ENCODE results near the gene SYT1. TPM values are rescaled to one million over a fixed set of nuclear protein-coding genes. Genes with fewer than 3 reads are reported as not detected.
A peak's percentile ranks its signal among the peaks of the same experiment; 100 is the strongest.

The SYT1 gene
- total and polyA plus RNA-seq, 12 donors: 0.03 to 0.36 (median 0.15) TPM; not detected in 5

DNA sequence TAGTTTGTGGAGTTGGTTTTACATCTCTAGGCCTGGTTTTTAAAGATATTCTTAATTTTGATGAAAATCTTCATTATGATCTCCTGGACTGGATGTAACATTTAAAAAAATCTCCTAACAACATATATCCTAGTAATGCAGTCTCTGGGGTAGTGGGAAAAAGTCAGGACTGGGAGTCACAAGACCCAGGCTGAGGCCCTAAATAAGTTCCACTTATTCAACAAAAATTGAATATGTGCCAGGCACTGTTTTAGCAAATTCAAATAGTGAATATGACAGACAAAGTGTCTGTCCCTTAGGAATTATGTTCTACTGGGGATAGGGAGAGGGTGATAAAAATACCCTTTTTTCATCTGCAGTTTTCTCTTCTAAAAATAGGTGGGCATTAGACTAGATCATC lies 577.8 kb downstream of the SYT1 start:
- Histone ChIP-seq H3K4me3 (no peak overlapping the region), H3K9me3 (no peaks in the 10 kb centered on the region), H3K27ac (no peak overlapping the region), H3K4me1 (peaks cover 0 to 13% (median 0%) of the 10 kb centered on the region in 9 donors), H3K36me3 (no peaks in the 10 kb centered on the region), H3K27me3 (no peaks in the 10 kb centered on the region)
- no peak for TF ChIP-seq CTCF (IDR thresholded peaks at IDR 0.05)
- intact Hi-C loops (cut with DNase I): no loop called here
- DNase-seq (no peak), ATAC-seq (peak in 7 of 8 donors; percentile 25 to 69 (median 46))

GRCh38 chr12:79444089-79444488 lies 579.5 kb downstream of the SYT1 start:
- no peaks in the 10 kb centered on the region for H3K9me3 ChIP-seq
- H3K27me3 ChIP-seq: no peaks in the 10 kb centered on the region
- no peak for TF ChIP-seq CTCF (IDR thresholded peaks at IDR 0.05)
- DNase-seq (no peak), ATAC-seq (no peak)
- H3K4me3 ChIP-seq: no peak overlapping the region
- no peaks in the 10 kb centered on the region for H3K36me3 ChIP-seq
- H3K27ac ChIP-seq: no peak overlapping the region
- H3K4me1 ChIP-seq: peaks cover 0 to 13% (median 0%) of the 10 kb centered on the region in 9 donors
- intact Hi-C loops (cut with DNase I): no loop called here

DNA sequence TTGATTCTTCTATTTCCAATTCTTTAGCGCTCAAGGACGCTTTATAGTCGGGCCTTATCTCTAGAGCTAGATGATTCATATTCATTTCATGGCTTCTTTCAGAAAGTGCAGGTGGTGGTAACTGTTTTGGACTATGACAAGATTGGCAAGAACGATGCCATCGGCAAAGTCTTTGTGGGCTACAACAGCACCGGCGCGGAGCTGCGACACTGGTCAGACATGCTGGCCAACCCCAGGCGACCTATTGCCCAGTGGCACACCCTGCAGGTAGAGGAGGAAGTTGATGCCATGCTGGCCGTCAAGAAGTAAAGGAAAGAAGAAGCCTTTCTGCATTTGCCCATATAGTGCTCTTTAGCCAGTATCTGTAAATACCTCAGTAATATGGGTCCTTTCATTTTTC lies 584.2 kb downstream of the SYT1 start:
- H3K27me3 ChIP-seq: no peaks in the 10 kb centered on the region
- no peak for TF ChIP-seq CTCF (IDR thresholded peaks at IDR 0.05)
- DNase-seq: no peak
- H3K4me1 ChIP-seq: peaks cover 0 to 15% (median 0%) of the 10 kb centered on the region in 9 donors
- H3K4me3 ChIP-seq: no peak overlapping the region
- intact Hi-C loops (cut with DNase I): no loop called here
- 93 to 97% methylated on average over 11 of the region's 11 CpGs for WGBS, 2 donors
- H3K36me3 ChIP-seq: no peaks in the 10 kb centered on the region
- no peak for ATAC-seq
- no peaks in the 10 kb centered on the region for H3K9me3 ChIP-seq
- H3K27ac ChIP-seq: no peak overlapping the region

DNA sequence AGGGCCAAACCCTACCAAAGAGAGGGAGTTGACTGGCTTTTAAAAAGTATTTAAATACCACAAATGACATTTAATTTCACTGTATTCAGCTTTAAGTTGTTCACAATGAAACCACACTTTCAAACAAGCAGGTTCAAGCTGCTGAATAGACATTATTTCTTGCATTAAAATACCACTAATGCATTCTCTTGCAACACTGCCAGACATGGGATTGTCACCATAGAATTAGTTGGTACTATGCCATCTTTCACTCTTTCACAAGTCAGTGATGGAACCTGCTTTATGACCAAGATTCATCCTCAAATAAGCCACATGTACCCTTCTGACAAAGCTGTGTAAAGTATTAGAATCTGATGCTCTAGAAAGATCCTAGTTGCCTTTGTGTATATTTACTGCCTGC lies 586.8 kb downstream of the SYT1 start:
- no peak for TF ChIP-seq CTCF (IDR thresholded peaks at IDR 0.05)

More for the DNA sequence above, 586.8 kb downstream of the SYT1 start:
- Histone ChIP-seq H3K4me3 (no peak overlapping the region), H3K9me3 (no peaks in the 10 kb centered on the region), H3K27me3 (no peaks in the 10 kb centered on the region), H3K36me3 (no peaks in the 10 kb centered on the region), H3K4me1 (peaks cover 0 to 11% (median 0%) of the 10 kb centered on the region in 9 donors), H3K27ac (no peak overlapping the region)
- intact Hi-C loops (cut with DNase I): no loop called here
- DNase-seq (no peak), ATAC-seq (no peak)

Measured in heart right ventricle (tissue), 16 donors.